HL-60/S4 treated with retinoic acid at 250 ng/mL for 4 days and 3 days (cell line): ENCODE data around the gene NPM3.

Experiments
- in situ Hi-C: fragments of 300-500 bp; cut with MboI; formaldehyde crosslinking; loops from 2 replicates; pipeline ENCODE4 v1.7.0; 2022; ENCODE audit warnings: low sequenced_read_pairs

The NPM3 gene

GRCh38 chr10:101775273-101776160 is 7.7 kb downstream of the NPM3 start, which contains the start of gene FGF8:
TSS of gene FGF8 (minus strand) at chr10:101776114. CDS start at chr10:101775900, 214 bp downstream.
- in situ Hi-C loops = no loop called here

- in situ Hi-C loops = no loop called here
Observed at GRCh38 chr10:101774589-101775272, 8.5 kb downstream of the NPM3 start.

- in situ Hi-C loops = no loop called here
Observed at GRCh38 chr10:101773923-101774588, 9.2 kb downstream of the NPM3 start.

- in situ Hi-C loops = no loop called here
Observed at GRCh38 chr10:101772895-101773761, 10.1 kb downstream of the NPM3 start.

GRCh38 chr10:101772017-101772894 is 11.0 kb downstream of the NPM3 start:
- in situ Hi-C loops = no loop called here

- in situ Hi-C loops = no loop called here
Observed at GRCh38 chr10:101771380-101771779, 11.9 kb downstream of the NPM3 start.

GRCh38 chr10:101770331-101771215 is 12.7 kb downstream of the NPM3 start:
- in situ Hi-C loops = no loop called here

GRCh38 chr10:101769541-101770180 is 13.6 kb downstream of the NPM3 start:
- in situ Hi-C loops = no loop called here

GRCh38 chr10:101768791-101769170 is 14.5 kb downstream of the NPM3 start:
- in situ Hi-C loops = no loop called here

- in situ Hi-C loops = no loop called here
Observed at GRCh38 chr10:101767966-101768790, 15.1 kb downstream of the NPM3 start.

- in situ Hi-C loops = no loop called here
Observed at GRCh38 chr10:101767600-101767945, 15.7 kb downstream of the NPM3 start.

- in situ Hi-C loops = no loop called here
Observed at GRCh38 chr10:101766753-101767599, 16.3 kb downstream of the NPM3 start.

GRCh38 chr10:101766306-101766705 is 16.9 kb downstream of the NPM3 start:
- in situ Hi-C loops = no loop called here

- in situ Hi-C loops = no loop called here
Observed at GRCh38 chr10:101763141-101763846, 20.0 kb downstream of the NPM3 start.

- in situ Hi-C loops = no loop called here
Observed at GRCh38 chr10:101762736-101763135, 20.5 kb downstream of the NPM3 start.

GRCh38 chr10:101761226-101761625 is 22.0 kb downstream of the NPM3 start:
- in situ Hi-C loops = no loop called here
